ENCODE measurements around the gene ARFGAP1. TPM values are rescaled to one million over a fixed set of nuclear protein-coding genes. Genes with fewer than 3 reads are reported as not detected.

The ARFGAP1 gene
- total and polyA plus RNA-seq, 2 of the 8 experiments (the other 6 are each of a cell fraction or from before 2014, with no cell fraction given): 93.7 to 100 TPM

DNA sequence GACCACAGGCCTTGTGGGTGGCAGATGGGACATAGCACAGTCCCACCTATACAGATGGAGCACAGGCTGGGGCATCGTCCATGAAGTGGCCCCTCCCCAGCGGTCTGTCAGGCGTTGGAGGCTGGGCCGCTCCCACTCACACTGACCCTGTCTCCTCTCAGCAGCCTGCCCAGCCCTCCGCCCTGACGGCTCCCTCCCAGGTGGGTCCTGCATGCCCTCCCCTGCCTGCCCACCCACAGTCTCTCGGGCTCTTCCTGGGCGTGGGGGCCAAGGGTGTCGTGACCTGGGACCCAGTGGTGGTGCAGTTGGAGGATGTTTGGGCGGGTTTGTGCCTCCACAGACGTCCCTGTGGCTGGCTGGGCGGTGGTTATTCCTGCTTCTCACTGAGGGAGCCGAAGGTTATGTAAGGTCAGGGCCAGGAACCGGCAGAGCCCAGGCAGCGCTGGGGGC lies 42.7 kb downstream of the ARFGAP1 start:
- Histone ChIP-seq H3K56ac (replicated peaks; ENCODE audit: insufficient read length, low read depth, low read length) (no peak overlapping the region), H3K79me2 (ENCODE audit: control insufficient read depth in 1 of 2, insufficient read depth in 2 of 2, low read length in 2 of 2) (no peaks in the 10 kb centered on the region), H2BK12ac (ENCODE audit: low read depth, low read length) (0 out of 2 replicates have a peak overlapping the region, but pooled peaks have one; percentile 39), H3K18ac (ENCODE audit: extremely low read depth, low read length) (no peak overlapping the region), H3K4me1 (replicated peaks in 1 of 4; ENCODE audit: control insufficient read depth in 3 of 4, insufficient read depth in 4 of 4, low read length in 3 of 4) (no peaks in the 10 kb centered on the region), H3K9ac (replicated peaks in 1 of 4; ENCODE audit: extremely low read depth in 1 of 4, low read depth in 3 of 4, low read length in 3 of 4) (no peak overlapping the region), H3K27ac (ENCODE audit: low read depth, low read length) (no peak overlapping the region), H3K79me1 (ENCODE audit: low read depth, low read length) (no peaks in the 10 kb centered on the region), H3K4me3 (ENCODE audit: extremely low read depth in 1 of 4, insufficient read depth in 2 of 4, low read depth in 3 of 4, low read length in 4 of 4) (no peak overlapping the region), H3K14ac (ENCODE audit: insufficient read length) (no peak overlapping the region), H3K36me3 (ENCODE audit: control insufficient read depth in 2 of 4, insufficient read depth in 4 of 4, low read length in 3 of 4) (no peaks in the 10 kb centered on the region; a peak in 1 of 8 replicates), H4K91ac (replicated peaks; ENCODE audit: insufficient read length, low read length) (peak overlapping the region; percentile 65), H2BK15ac (ENCODE audit: low read length) (no peak overlapping the region), H3K23ac (ENCODE audit: insufficient read length) (no peak overlapping the region), H2AFZ (ENCODE audit: low read length) (no peak overlapping the region), H2BK5ac (ENCODE audit: low read depth, low read length) (no peak overlapping the region), H3K9me3 (ENCODE audit: insufficient read depth in 2 of 2, low read depth in 1 of 2, low read length in 1 of 2) (no peaks in the 10 kb centered on the region), H4K5ac (ENCODE audit: insufficient read length, low read depth, low read length) (no peak overlapping the region), H2BK20ac (ENCODE audit: low read length) (no peak overlapping the region), H2BK120ac (replicated peaks; ENCODE audit: low read depth, low read length) (no peak overlapping the region), H3K27me3 (replicated peaks in 1 of 4; ENCODE audit: control insufficient read depth in 3 of 4, extremely low read depth in 1 of 4, insufficient read depth in 3 of 4, low read length in 3 of 4) (no peaks in the 10 kb centered on the region), H4K20me1 (replicated peaks in 1 of 2; ENCODE audit: control insufficient read depth in 1 of 2, insufficient read depth in 2 of 2, low read length in 2 of 2) (no peaks in the 10 kb centered on the region), H2AK5ac (ENCODE audit: low read depth, low read length) (no peak overlapping the region), H4K8ac (ENCODE audit: extremely low read depth, insufficient read depth, low read length) (no peak overlapping the region; the same call in 1 of the 2 replicates), H3K23me2 (ENCODE audit: low read depth, low read length) (no peaks in the 10 kb centered on the region), H3K4ac (replicated peaks; ENCODE audit: insufficient read length, low read depth, low read length) (no peak overlapping the region), H3K4me2 (ENCODE audit: insufficient read depth in 1 of 2, low read depth in 2 of 2, low read length in 2 of 2) (no peak overlapping the region)
- DNase-seq (ENCODE audit: low read depth in 1 of 2, low spot score in 2 of 2): no peak
- FAIRE-seq: no peak
- TF ChIP-seq BACH1 (IDR thresholded peaks at IDR 0.05; ENCODE audit: low read length): no peak
- ChIA-PET POLR2A (ENCODE audit: partially characterized antibody) (interaction anchor here (1.1 kb wide), 1 partner anchor 63 kb away, joined by 4 read pairs; no protein-coding TSS in a partner anchor), CTCF (ENCODE audit: partially characterized antibody) (interaction anchor here (3.5 kb wide), 1 partner anchor 66 kb away, joined by 30 read pairs; no protein-coding TSS in a partner anchor)
- WGBS, 2 experiments (ENCODE audit: extremely low coverage in 1 of 2, insufficient coverage in 1 of 2, insufficient read length in 1 of 2, insufficient replicate concordance in 2 of 2, low coverage in 1 of 2, low lambda C conversion rate in 2 of 2, missing lambda C conversion rate in 1 of 2): 77% methylated on average over 13 of the region's 15 CpGs; no CpG with 5 or more reads in 1 of the 2 experiments
